Astrocyte of the hippocampus (primary cell): ENCODE measurements around the gene CBLB.
A peak's percentile ranks its signal among the peaks of the same experiment; 100 is the strongest.
"Not testable (repeated sequence)": the region's sequence is repeated elsewhere in the genome, so short reads cannot be mapped to it uniquely, and the experiment has no call there.

Experiments used
- DNase-seq: peaks from one replicate; pipeline ENCODE4 v3.0.0; 2011; ENCODE audit warnings: low read depth, low spot score

CBLB gene

GRCh38 chr3:105786990-105787389 lies 81.8 kb downstream of the CBLB start:
- DNase-seq: no peak

- DNase-seq: no peak
Observed at GRCh38 chr3:105786241-105786640, 82.6 kb downstream of the CBLB start.

- DNase-seq: no peak
Observed at GRCh38 chr3:105785803-105786202, 83.0 kb downstream of the CBLB start.

DNA sequence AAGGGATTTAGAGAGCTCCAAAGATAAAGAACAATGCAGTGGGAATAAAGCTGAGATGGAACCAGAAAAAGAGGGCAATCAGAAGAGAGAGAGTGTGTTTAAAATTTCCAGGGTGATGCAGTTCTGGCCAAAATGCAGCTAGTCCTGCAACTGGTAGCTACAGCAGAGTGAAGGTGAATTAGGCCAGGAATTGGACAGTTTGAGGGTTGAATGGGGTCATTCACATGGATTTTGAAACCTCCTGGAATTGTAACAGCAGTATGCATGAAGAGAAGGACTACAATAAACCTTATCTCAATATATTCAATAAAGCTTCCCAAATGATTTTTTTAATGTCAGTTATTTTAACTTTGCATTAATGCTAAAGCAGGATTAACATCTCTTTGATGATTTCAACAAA lies 85.2 kb downstream of the CBLB start:
- DNase-seq: no peak

- no peak for DNase-seq
Observed at GRCh38 chr3:105781871-105782270, 86.9 kb downstream of the CBLB start.

DNA sequence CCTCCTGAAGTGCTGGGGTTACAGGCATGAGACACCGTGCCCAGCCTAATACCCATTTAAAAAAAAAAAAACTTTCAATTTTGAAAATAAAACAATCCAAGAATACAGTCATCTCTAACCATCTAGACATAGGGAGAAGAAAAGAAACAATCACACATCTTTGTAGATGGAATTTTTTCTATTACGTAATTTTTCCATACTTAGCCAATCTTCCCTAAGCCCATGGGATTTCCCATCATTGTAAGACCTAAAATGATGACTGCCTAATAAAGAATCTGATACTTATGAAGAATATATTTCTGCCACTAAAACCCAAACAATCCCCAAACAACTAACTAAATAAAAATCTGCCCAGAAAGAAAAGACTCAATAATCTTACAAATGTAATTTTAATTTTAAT lies 88.7 kb downstream of the CBLB start:
- DNase-seq: no peak

DNA sequence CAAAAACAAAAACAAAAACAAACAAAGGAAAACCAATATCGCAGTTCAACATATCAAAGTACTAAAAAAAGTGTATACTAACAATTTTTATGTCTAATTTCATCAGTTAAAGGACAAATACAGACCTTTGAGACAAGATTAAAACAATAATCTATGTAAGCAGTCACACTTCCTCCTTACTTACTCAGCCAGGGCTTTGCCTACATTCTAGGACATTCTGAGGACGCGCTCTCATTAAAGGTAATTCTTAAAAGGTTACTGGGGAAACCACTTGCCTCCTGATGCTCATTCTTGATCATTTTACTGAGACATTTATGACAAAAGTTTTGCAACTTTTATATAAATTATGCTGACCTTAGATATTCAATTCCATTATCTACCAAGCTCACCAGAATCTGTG lies 93.4 kb downstream of the CBLB start:
- no peak for DNase-seq

DNA sequence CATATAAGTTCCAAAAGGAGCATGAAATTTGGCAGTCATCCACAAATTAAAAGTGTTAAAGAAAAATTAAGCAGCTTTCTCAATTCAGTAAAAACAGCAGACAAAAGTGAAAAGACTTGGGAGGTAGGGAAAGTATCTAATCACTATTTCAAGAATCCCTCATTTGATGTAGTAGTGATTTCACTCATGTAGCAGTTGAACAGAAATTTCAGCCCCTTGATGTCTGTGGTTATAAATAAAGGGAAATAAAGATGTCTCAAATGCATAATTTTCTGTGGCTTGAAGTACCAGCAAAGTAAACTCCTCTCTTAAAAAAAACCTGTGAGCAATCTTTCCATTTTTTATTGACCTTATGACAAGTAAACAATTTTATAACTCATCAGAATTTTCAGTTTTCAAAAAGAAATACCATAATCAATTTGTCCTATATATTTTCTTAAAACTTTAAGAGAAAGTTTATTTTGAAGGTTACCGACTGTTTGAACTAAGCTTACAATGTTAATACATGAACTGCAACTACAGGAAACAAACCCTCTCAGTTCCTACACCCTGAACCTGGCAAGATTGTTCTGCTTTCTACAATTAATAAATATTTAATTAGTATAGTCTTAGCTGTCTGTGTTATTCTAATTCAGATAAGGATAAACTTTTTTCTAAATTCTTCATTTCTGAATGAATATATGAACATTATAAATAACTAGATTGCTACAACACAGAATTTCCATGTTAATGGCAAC lies 94.2 kb downstream of the CBLB start:
- DNase-seq: no peak

DNA sequence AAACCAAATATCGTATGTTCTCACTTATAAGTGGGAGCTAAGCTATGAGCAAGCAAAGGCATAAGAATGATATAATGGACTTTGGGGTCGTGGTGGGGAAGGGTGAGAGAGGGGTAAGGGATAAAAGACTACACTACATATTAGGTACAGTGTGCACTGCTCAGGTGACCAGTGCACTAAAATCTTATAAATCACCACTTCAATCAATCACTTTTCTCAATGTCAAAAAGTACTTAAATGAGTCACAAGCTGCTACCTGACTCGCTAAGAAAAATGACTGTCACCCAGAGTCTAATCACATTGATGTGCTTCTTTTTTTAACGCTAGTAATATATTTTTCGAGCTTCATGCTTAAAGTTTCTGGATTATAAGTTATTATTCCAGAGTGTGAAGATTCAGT lies 95.5 kb downstream of the CBLB start:
- DNase-seq: no peak

DNA sequence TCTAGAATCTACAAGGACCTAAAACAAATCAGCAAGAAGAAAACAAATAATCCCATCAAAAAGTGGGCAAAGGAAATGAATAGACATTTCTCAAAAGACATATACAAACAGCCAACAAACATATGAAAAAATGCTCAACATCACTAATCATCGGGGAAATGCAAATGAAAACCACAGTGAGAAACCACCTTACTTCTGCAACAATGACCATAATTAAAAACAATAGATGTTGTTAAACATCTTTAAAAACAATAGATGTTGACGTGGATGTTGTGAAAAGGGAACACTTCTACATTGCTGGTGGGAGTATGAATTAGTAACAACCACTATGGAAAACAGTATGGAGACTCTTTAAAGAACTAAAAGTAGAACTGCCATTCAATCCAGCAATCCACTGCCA lies 96.2 kb downstream of the CBLB start:
- no peak for DNase-seq

- DNase-seq: no peak
Observed at GRCh38 chr3:105771392-105771791, 97.4 kb downstream of the CBLB start.

DNA sequence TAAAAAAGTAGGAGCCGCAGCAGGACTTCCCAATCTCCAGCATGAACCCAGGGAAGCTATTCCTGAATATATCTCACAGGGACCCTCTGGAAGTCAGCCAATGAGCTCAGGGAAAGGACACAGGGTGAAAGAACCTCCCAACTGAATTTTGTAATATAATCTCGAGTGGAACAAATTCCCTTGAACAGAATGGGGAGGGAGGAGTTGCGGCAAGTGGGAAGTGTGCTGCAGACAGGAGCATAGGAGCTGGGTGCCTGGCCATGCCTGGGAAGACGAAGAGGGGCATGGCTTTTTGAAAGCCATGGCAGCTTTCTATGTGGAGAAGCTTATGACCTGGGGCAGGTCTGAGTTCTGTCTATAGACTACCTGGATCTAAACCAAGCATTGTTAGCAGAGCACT lies 98.4 kb downstream of the CBLB start:
- DNase-seq: no peak

DNA sequence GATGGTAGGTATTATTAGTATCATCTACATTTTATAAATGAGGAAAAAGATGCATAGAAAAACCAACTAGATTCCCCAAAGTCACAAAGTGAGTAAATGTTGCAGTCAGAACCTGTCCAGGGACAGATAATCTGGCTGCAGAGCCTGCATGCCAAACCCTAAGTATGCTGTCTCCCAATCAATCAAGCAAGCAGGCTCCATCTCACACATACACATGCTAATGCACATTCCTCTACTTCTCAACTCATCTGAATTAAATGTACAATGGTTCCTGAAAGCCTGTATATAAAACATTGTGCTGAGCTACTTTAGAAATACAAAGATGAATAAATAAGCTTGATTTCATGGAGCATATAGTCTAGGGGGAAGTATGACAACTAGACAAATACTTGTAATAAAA lies 101.0 kb downstream of the CBLB start:
- DNase-seq: no peak

DNA sequence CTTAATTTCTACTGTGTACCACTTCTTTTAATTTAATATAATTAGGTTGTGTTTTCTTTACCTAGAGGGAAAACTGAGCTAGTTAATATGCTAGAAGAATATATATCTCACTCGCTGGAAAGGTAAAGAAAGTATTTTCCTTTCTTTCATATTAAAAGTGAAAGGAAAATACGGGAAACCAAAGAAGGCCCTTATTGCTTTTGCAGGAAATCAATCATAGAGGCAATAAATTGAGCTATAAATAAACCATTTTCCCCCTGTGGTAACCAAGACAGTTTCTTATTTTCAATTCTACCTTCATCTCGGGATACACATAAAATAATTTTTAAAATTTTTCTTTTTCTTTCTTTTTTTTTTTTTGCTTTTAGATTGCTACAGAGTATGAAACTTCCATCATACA lies 101.6 kb downstream of the CBLB start:
- DNase-seq: no peak

DNA sequence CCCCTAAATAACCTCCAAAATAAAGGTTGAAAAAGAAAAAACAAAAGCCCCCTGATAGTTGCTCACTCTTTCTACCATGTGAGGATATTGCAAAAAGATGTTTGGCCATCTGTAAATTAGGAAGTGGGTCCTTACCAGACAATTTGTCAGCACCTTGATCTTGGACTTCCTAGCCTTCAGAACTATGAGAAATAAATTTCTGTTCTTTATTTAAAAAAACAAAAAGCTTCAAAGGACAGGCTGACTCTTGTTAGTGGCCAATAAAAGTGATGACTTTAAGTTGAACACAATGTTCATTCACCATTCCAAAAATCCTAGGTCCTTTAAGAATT lies 103.5 kb downstream of the CBLB start:
- no peak for DNase-seq

GRCh38 chr3:105764378-105765307 lies 104.2 kb downstream of the CBLB start:
- no peak for DNase-seq

- no peak for DNase-seq
Observed at GRCh38 chr3:105763659-105764036, 105.2 kb downstream of the CBLB start.

DNA sequence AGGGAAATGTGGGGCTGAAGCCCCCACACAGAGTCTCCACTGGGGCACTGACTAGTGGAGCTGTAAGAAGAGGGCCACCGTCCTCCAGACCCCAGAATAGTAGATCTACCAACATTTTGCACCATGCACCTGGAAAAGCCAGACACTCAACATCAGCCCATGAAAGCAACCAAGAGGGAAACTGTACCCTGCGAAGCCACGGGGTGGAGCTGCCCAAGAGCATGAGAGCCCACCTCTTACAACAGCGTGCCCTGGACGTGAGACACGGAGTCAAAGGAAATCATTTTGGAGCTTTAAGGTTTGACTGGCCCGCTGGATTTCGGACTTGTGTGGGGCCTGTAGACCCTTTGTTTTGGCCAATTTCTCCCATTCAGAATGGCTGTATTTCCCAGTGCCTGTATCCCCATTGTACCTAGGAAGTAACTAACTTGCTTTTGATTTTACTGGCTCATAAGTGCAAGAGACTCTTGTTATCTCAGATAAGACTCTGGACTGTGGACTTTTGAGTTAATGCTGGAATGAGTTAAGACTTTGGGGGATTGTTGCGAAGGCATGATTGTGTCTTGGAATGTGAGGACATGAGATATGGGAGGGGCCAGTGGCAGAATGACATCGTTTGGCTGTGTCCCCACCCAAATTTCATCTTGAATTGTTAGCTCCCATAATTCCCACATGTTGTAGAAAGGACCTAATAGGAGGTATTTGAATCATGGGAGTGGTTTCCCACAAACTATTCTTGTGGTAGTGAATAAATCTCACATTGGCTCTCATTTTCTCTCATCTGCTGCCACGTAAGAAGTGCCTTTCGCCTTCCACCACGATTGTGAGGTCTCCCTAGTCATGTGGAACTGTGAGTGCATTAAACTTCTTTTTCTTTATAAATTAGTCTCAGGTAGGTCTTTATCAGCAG lies 105.8 kb downstream of the CBLB start:
- peak; percentile 26 for DNase-seq

GRCh38 chr3:105762214-105762613 lies 106.6 kb downstream of the CBLB start:
- DNase-seq: not testable (repeated sequence)

- no peak for DNase-seq
Observed at GRCh38 chr3:105759442-105760078, 109.3 kb downstream of the CBLB start.

- DNase-seq: no peak
Observed at GRCh38 chr3:105758451-105758850, 110.4 kb downstream of the CBLB start.
